Upper lobe of left lung (tissue), 6 donors: ENCODE data around the gene DDX1. TPM values are rescaled to one million over a fixed set of nuclear protein-coding genes. Genes with fewer than 3 reads are reported as not detected.
"Not testable (repeated sequence)": the region's sequence is repeated elsewhere in the genome, so short reads cannot be mapped to it uniquely, and the experiment has no call there.

Experiments used
- ATAC-seq, 2 donors: fragments of 200-7000 bp; cut with Tn5 transposase; one replicate each; pipeline ENCODE4 v1.9.1; 2022; ENCODE audit warnings: mild to moderate bottlenecking in 2 of 2, moderate library complexity in 2 of 2; ENCODE audit not compliant: low FRiP score in 2 of 2
- DNase-seq, 2 donors: peaks; one replicate each; pipeline ENCODE4 v3.0.0-alpha.2; 2019 to 2020
- H3K27ac ChIP-seq, 4 donors: fragments of 200-600 bp; sonication (generic); one replicate each; pipeline ENCODE4 v1.5.1; 2016 to 2019
- H3K27me3 ChIP-seq, 4 donors: fragments of 200-600 bp; sonication (generic); one replicate each; pipeline ENCODE4 v1.5.1; 2017 to 2019
- H3K36me3 ChIP-seq, 4 donors: fragments of 200-600 bp; sonication (generic); one replicate each; pipeline ENCODE4 v1.5.1; 2016 to 2019
- H3K4me1 ChIP-seq, 4 donors: fragments of 200-600 bp; sonication (generic); one replicate each; pipeline ENCODE4 v1.5.1; 2018 to 2019
- H3K4me3 ChIP-seq, 4 donors: fragments of 200-600 bp; sonication (generic); one replicate each; pipeline ENCODE4 v1.5.1; 2017 to 2019; ENCODE audit warnings: mild to moderate bottlenecking in 2 of 4, moderate library complexity in 1 of 4
- H3K9me3 ChIP-seq, 4 donors: fragments of 200-600 bp; sonication (generic); one replicate each; pipeline ENCODE4 v1.5.1; 2018 to 2019
- CTCF ChIP-seq, 6 experiments: fragments of 450-650 bp in 4 of 6; fragments of 200-600 bp in 2 of 6; sonication (generic) in 2 of 6; IDR thresholded peaks; one replicate each; pipeline ENCODE4 v1.5.1; 2016 to 2019; ENCODE audit warnings: antibody characterized with exemption in 6 of 6
- EP300 ChIP-seq, 4 donors: sonication (generic); formaldehyde crosslinking; IDR thresholded peaks; one replicate each; pipeline ENCODE4 v1.5.1; 2017; ENCODE audit warnings: antibody characterized with exemption in 4 of 4, control low read depth in 2 of 4
- POLR2A ChIP-seq, 4 donors: fragments of 450-650 bp; IDR thresholded peaks; one replicate each; pipeline ENCODE4 v1.5.1; 2016 to 2017; ENCODE audit warnings: antibody characterized with exemption in 4 of 4, mild to moderate bottlenecking in 2 of 4
- POLR2AphosphoS5 ChIP-seq, 2 donors: sonication (generic); formaldehyde crosslinking; IDR thresholded peaks; one replicate each; pipeline ENCODE4 v1.5.1; 2017; ENCODE audit warnings: antibody characterized with exemption in 2 of 2
- WGBS, 2 donors: methylation state at CpG; one replicate each; pipeline ENCODE4 v1.1.5; 2017 to 2018; 5-methylcytosine and 5-hydroxymethylcytosine counted together
- total RNA-seq, 6 donors: library from RNA; depleted of rRNA in 4 of 6; stranded (reverse); fragments of >200 nt in 4 of 6; gene quantifications; one replicate each; pipeline versions ENCODE4 v1.1.0 to v1.2.1, GENCODE V29; 2016 to 2021
- donor health status: DM: no; HTN: no; CAD: no; lungs with moderate emphysema.
- donor health status: DM: no; HTN: yes; CAD: no; lungs with severe emphysema.

DDX1 gene
- total RNA-seq, 6 donors from 2014 or later, result 40.9 to 78.5 (median 53.0) TPM

GRCh38 chr2:15608392-15608761, 16.7 kb downstream of the DDX1 start:
- ATAC-seq (no peak), DNase-seq (no peak)
- WGBS, 2 donors, result 90 to 94% methylated on average over 4 of the region's 4 CpGs
- H3K27ac ChIP-seq, result no peak overlapping the region
- no peaks in the 10 kb centered on the region for H3K27me3 ChIP-seq
- no peaks in the 10 kb centered on the region for H3K9me3 ChIP-seq
- TF ChIP-seq CTCF (IDR thresholded peaks at IDR 0.05) (no peak), POLR2A (IDR thresholded peaks at IDR 0.05) (no peak), POLR2AphosphoS5 (IDR thresholded peaks at IDR 0.05) (no peak), EP300 (IDR thresholded peaks at IDR 0.05) (no peak)
- H3K36me3 ChIP-seq, result peaks cover 42 to 78% (median 69%) of the 10 kb centered on the region in 4 donors
- no peaks in the 10 kb centered on the region for H3K4me1 ChIP-seq
- H3K4me3 ChIP-seq, result no peak overlapping the region

- TF ChIP-seq POLR2A (IDR thresholded peaks at IDR 0.05) (no peak), CTCF (IDR thresholded peaks at IDR 0.05) (no peak), EP300 (IDR thresholded peaks at IDR 0.05) (no peak), POLR2AphosphoS5 (IDR thresholded peaks at IDR 0.05) (no peak)
- no peaks in the 10 kb centered on the region for H3K4me1 ChIP-seq
- DNase-seq (no peak), ATAC-seq (no peak)
- H3K36me3 ChIP-seq, result peaks cover 33 to 74% (median 61%) of the 10 kb centered on the region in 4 donors
- no peaks in the 10 kb centered on the region for H3K27me3 ChIP-seq
- no peaks in the 10 kb centered on the region for H3K9me3 ChIP-seq
- no peak overlapping the region for H3K4me3 ChIP-seq
- H3K27ac ChIP-seq, result no peak overlapping the region
- 95 to 97% methylated on average over 1 of the region's 1 CpG for WGBS, 2 donors
These were observed 17.8 kb downstream of the DDX1 start for GRCh38 chr2:15609341-15610042.

- peaks cover 23 to 69% (median 51%) of the 10 kb centered on the region in 4 donors for H3K36me3 ChIP-seq
- H3K4me1 ChIP-seq, result no peaks in the 10 kb centered on the region
- no peak for ATAC-seq
- no peak overlapping the region for H3K27ac ChIP-seq
- H3K27me3 ChIP-seq, result no peaks in the 10 kb centered on the region
- TF ChIP-seq POLR2AphosphoS5 (IDR thresholded peaks at IDR 0.05), result no peak
- TF ChIP-seq POLR2A (IDR thresholded peaks at IDR 0.05), result no peak
- TF ChIP-seq CTCF (IDR thresholded peaks at IDR 0.05), result no peak
- TF ChIP-seq EP300 (IDR thresholded peaks at IDR 0.05), result no peak
- DNase-seq, result no peak
- 89 to 94% methylated on average over 5 of the region's 5 CpGs for WGBS, 2 donors
- H3K9me3 ChIP-seq, result no peaks in the 10 kb centered on the region
- H3K4me3 ChIP-seq, result no peak overlapping the region
These were observed 18.8 kb downstream of the DDX1 start for GRCh38 chr2:15610430-15610952.

GRCh38 chr2:15612101-15612500, 20.4 kb downstream of the DDX1 start:
- not testable (repeated sequence) for ATAC-seq, H3K9me3 ChIP-seq, H3K4me1 ChIP-seq, H3K27ac ChIP-seq, H3K4me3 ChIP-seq, H3K27me3 ChIP-seq
- WGBS, 2 donors, result 94% methylated on average over 17 of the region's 33 CpGs; no CpG with 5 or more reads in 1 of the 2 donors
- H3K36me3 ChIP-seq, result peaks cover 10 to 64% (median 42%) of the 10 kb centered on the region in 4 donors
- DNase-seq, result peak in 1 of 2 donors; percentile 52

DNA sequence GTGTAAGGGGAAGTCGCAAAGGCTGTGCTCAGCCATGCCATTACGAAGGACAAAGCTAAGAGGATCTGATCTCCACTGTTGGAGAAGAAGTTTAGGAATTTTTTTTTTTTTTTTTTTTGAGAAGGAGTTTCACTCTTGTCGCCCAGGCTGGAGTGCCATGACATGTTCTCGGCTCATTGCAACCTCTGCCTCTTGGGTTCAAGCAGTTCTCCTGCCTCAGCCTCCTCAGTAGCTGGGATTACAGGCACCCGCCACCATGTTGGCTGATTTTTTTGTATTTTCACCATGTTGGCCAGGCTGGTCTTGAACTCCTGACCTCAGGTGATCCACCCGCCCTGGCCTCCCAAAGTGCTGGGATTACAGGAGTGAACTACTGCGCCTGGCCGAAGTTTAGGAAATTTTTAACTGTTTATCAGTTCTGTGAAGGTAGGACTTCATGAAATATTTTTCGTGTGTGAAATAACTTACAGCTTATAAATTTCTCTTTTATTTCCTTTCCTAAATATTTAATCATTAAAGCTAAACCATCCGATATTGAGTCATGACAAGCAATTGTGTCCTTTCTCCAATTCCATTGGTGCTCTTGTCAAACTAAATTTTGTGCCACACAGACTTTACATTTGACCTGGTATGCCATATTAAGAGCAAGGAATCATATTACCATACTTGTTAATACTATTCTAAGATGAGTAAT, 22.2 kb downstream of the DDX1 start:
- WGBS, 2 donors, result 96 to 97% methylated on average over 10 of the region's 10 CpGs
- Histone ChIP-seq H3K4me1 (no peaks in the 10 kb centered on the region), H3K27ac (no peak overlapping the region), H3K4me3 (no peak overlapping the region), H3K27me3 (no peaks in the 10 kb centered on the region), H3K9me3 (no peaks in the 10 kb centered on the region), H3K36me3 (peaks cover 3 to 60% (median 34%) of the 10 kb centered on the region in 4 donors)
- no peak for DNase-seq
- TF ChIP-seq EP300 (IDR thresholded peaks at IDR 0.05), result no peak
- no peak for TF ChIP-seq POLR2AphosphoS5 (IDR thresholded peaks at IDR 0.05)
- TF ChIP-seq CTCF (IDR thresholded peaks at IDR 0.05), result no peak
- TF ChIP-seq POLR2A (IDR thresholded peaks at IDR 0.05), result no peak
- no peak for ATAC-seq
